Colon (tissue), 2 donors: ENCODE results near the gene SAP130.

Experiments
- FAIRE-seq: peaks from 2 replicates; lab custom pipeline; 2012; peaks lifted over from hg19 to GRCh38; lab: Jason Lieb, UNC
- donor health status: control.
- donor health status: control.

The SAP130 gene

DNA sequence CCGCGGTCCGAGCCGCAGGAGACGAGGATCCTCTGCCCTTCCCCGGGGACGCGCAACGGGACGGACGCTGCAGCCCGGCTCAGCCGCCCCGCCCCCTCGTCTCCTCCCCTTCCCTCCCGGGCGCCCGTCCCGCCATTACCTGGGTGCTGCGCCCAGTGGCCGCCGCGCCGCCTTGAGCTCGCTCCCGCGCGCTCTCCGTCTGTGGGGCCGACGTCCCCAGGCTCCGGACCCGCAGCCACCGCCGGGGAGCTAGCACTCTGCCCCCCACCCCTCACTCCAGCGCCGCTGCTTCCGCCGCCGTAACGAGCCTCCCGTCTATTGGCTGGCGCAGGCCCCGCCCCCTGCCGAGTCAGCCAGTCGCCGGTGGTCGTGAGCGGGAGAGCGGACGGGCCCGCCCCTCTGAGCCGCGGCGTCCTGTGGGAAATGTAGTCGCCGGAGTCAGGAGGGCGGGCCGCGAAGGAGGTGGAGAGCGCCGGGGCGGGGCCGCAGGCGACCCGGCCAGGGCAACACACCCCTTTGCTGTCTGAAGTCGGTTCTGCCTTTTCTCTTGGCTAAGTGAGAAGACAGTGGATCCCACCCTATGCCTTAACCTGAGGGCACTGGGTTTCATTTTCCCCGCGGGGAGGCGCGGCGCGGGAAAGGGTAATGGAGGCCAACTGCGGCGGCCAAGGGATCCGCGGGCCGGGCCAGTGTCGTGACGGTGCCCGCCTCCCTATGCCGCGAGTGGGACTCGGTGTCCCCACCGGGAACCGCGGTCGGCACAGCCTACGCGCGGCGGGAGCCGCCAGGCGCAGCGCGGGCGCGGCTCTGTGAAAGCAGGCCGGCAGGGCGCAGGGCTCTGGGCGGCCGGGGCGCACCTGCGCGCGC lies at the start of gene SAP130:
Gene SAP130, minus strand, starts transcription at position 259 of the 867 bp plus-strand sequence. CDS start 1,767 bp downstream, outside the sequence.
- no peak for FAIRE-seq

DNA sequence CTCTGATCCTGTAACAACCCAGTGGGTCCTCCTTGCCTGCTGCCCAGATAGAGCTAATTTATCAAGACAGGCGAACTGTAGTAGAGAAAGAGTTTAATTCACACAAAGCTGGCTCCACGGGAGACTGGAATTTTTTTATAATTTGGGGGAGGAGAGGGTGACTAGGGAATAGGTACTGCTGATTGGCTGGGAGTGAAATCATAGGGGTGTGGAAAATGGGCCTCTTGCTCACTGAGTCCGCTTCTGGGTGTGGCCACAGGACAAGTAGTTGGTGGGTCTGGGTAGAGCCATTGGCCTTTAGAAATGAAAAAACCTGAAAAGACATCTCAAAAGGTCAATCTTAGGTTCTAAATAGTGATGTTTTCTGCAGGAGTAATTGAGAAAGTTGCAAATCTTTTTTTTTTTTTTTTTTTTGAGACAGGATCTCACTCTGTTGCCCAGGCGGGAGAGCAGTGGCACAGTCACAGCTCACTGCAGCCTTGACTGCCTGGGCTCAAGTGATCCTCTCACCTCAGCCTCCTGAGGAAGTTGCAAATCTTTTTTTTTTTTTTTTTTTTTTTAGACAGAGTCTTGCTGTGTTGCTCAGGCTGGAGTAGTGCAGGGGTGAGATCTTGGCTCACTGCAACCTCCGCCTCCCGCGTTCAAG lies 48.7 kb upstream of the SAP130 start:
- FAIRE-seq, result no peak

DNA sequence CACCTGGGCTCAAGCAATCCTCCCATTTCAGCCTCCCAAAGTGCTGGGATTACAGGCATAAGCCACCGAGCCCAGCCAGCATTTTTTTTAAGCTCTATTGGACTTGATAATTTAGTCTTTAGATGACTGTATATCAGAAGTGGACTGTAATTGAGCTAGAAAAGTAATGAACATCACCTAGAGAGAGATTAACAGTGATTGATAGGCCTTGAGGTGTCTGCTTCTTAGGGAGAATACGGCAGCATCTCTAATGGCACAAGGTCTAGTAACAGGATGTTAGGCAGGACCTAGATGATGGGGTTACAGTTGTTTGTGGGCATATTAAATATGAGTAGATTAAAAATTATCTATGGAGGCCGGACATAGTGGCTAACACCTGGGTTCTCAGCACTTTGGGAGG lies 45.4 kb upstream of the SAP130 start:
- FAIRE-seq, result no peak

DNA sequence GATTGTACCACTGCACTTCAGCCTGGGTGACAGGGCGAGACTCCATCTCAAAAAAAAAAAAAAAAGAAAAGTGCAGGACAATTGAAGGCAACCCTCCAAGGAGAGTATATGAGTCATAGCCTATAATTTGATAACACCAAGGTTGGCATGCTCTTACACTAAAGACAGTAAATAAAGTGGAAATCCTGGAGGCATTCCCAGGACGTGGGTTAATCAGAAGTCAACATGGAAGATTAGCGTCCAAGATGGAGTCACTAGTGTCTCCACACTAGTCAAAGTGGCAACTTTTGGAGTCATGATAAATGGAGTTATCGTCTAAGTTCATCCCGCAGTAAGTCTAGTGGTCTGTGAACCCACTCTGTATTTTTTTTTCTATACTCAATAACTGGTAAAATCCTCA lies 41.9 kb upstream of the SAP130 start:
- FAIRE-seq, result no peak

DNA sequence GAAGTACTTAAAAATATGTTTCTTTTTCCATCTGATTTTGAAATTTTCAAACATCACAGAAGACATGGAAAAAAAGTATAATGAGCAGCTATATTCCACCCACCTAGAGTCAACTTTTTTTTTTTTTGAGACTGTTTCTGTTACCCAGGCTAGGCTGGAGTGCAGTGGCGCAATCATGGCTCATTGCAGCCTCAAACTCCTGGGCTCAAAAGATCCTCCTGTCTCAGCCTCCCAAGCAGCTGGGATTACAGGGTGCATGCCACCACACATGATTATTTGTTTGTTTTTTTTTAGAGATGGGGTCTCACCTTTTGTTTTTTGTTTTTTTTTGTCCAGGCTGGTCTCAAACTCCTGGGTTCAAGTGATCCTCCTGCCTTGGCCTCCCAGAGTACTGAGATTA lies 36.5 kb upstream of the SAP130 start:
- FAIRE-seq, result no peak

DNA sequence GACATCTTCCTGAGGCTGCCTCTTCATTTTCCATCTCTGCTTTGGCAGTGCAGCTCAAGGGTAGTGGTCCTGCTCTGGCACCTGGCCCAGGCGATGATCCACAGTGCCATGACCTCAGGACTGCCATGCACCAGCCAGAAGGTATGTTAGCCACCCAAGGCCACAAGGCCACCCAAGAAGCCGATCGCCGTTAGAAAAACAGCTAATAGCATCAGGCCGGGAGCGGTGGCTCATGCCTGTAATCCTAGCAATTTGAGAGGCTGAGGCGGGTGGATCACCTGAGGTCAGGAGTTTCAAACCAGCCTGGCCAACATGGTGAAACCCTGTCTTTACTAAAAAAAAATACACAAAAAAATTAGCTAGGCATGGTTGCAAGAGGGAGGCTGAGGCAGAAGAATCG lies 34.7 kb upstream of the SAP130 start:
- no peak for FAIRE-seq

DNA sequence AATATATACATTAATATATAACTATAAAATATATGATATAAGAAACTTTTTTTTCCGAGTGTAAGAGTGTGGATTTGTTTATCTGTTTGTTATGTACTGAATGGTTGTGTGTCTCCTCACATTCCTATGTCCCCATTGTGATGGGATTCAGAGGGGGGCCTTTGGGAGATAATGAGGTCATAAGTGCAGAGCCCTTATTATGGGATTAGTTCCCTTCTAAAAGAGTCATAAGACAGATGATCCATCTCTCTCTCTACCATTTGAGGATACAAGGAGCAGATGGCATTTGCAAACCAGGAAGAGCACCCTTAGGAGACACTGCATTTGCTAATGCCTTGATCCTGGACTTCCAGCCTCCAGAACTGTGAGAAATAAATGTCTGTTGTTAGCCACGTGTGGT lies 30.3 kb upstream of the SAP130 start:
- no peak for FAIRE-seq

DNA sequence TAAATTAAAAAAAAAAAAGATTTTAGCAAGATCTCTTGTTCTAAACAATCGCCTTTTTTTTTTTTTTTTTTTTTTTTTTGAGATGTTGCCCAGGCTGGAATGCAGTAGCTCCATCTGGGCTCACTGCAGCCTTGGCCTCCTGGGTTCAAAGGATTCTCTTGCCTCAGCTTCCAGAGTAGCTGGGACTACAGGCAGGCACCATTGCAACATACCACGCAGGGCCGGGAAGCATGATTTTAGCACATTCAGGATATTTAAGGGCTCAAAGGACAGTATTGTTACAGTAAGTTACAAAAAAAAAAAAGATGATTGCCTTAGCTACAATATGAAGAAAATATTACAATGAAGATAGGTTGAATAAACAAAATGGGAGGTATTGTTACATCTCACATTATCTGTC lies 29.5 kb upstream of the SAP130 start:
- no peak for FAIRE-seq

DNA sequence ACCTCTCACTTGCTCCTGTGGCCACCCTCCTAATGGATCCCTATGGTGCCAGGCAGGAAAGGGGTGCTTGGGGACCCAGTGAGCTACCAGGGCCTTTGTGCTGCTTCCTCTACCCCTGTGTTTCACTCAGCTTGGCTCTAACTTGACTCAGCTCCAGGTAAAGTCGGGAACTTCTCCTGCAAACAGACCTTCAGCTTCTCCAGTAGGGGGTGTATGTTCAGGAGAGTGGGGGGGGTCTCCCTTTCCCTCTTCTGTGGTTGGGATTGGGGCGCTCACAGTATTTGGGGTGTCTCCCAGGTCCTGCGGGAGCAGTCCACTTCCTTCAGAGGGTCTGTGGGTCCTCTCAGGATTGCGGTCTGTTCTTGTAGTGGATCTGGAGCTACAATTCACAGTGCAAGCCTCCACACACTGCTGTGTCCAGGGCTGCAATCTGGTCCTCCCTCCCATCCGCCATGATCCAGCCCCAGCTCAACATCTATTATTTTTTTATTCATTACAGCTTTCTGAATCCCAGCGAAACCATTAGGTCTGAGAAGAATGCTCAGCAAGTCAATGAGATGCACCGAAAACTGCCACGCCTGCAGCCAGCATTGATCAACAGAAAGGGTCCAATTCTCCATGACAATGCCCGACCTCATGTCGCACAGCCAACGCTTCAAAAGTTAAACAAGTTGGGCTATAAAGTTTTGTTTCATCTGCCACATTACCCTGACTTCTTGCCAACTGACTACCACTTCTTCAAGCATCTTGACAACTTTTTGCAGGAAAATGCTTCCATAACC lies 26.4 kb upstream of the SAP130 start:
- no peak for FAIRE-seq

DNA sequence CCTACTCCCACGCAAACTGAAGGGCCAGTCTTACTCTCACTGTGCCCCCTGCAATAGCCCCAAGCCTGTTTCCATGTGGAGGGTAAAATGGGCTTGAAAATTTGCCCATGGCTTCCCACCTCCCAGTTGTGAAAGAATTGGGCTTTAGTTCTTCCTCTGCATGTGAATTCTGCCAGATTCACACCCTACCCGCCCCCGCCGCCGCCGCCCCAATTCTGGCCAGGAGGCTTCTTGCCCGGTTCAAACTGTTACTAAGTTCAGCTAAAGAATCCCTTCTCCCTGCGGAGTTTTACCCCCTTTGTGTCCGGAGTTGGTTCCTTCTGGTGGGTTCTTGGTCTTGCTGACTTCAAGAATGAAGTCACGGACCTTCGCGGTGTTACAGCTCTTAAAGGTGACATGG lies 25.5 kb upstream of the SAP130 start:
- FAIRE-seq, result no peak

DNA sequence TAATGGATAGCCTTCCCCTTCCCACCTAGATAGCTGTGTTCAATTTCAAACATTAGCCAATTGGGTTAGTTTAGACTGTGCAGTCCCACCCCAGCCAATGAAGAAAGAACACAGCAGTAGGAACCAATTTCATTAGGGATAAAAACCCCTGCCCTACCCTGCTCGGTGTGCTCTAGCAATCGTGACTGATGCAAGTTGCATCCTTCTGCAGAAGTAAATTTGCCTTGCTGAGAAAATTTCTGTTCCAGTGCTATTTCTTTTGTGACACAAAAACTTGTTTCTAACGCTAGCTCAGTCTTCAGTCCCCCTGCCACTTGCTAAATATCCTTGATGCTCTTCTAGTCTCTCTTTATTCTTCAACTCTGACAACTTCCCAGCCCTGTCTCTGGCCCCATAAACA lies 15.2 kb upstream of the SAP130 start:
- no peak for FAIRE-seq

DNA sequence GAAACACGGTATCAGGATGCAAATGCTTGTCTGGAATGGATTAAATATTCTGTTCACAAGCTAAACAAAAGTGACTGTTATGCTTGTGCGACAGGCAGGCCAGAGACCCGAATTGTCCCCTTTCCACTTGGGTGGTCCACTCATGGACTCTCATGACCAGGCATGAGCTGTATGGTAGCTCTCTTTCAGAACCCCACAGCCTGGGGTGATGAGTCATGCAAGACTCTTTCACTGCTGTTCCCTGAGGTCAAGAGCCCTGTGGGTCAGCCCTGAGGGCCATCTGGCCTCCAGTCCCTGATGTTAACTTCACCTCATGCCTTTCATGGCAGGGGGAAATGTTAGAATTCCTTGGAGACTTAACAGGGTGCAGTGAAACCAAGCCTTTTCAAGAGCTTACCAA lies 13.7 kb upstream of the SAP130 start:
- no peak for FAIRE-seq

DNA sequence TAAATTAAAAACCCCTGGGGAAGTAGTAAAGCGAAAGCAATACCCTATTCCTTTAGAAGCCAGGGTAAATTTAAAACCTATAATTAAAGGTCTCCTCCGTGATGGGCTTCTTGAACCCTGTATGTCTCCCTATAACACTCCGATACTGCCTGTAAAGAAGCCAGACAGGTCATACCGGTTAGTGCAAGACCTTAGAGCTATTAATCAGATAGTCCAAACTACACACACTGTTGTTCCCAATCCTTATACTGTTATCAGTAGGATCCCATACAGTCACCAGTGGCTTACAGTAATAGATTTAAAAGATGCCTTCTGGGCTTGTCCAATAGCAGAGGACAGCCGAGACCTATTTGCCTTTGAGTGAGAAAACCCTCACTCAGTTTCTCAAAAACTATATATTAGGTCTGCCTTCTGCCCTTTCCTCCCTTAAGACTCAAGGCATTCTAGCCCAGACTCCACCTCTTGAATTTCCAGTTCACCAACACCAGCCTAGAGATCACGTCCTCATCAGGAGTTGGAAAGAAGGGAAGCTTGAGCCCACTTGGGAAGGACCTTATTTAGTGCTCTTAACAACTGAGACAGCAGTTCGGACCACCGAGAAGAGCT lies 12.4 kb upstream of the SAP130 start:
- no peak for FAIRE-seq

DNA sequence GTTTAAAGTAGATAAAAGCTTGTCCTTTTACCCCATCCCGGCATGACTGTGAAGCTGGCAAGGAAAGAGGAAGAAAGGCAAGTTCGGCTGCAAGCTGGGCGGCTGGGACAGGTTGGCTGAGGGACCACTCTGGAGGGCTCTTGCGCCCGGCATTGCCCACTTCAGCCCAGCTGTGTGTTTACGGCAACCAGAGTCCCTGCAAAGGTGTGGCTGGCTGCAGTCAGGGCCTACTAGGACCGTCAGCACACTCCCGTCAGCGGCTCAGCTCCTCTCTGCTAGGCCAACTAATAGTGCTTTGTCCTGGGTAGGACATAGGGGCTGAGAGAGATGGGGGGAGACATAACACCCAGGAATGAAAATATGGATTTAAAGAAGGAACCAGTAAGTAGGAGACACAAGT lies 11.7 kb upstream of the SAP130 start:
- no peak for FAIRE-seq

DNA sequence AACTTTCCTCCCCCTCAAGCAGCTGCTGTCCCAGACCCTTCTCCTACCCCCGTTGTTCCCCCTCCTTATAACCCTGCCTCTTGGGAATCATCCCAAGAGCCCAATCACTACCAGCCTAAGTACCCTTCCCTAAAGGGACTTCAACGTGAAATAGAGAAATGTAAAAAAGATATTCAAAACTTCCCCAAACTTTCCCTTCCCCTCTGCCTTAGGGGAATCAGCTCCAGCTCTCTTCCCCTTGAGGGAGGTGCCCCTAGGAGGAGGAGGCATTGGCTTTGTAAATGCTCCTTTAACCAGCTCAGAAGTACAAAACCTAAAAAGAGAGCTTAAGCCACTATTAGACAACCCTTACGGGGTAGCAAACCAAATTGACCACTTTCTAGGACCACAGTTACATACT lies 10.6 kb upstream of the SAP130 start:
- no peak for FAIRE-seq

DNA sequence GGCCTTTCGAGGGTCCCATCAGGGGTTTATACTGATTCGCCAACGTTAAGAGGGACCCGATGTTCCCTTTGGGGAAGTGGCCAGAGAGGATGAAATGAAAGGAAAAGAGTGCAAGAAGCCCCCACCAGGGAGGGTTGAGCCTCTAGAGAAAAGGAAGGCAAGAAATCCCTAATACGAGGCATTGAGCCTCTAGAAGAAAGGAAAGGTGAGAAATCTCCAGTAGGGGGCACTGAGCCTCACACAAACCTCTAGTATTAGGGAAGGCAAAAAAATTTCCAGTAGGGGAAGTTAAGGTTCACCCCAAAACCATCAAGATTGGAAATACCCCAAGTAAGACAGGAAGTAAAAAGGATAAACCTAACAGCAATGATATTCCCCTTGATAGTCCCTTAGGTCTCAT lies 9.8 kb upstream of the SAP130 start:
- FAIRE-seq, result no peak

DNA sequence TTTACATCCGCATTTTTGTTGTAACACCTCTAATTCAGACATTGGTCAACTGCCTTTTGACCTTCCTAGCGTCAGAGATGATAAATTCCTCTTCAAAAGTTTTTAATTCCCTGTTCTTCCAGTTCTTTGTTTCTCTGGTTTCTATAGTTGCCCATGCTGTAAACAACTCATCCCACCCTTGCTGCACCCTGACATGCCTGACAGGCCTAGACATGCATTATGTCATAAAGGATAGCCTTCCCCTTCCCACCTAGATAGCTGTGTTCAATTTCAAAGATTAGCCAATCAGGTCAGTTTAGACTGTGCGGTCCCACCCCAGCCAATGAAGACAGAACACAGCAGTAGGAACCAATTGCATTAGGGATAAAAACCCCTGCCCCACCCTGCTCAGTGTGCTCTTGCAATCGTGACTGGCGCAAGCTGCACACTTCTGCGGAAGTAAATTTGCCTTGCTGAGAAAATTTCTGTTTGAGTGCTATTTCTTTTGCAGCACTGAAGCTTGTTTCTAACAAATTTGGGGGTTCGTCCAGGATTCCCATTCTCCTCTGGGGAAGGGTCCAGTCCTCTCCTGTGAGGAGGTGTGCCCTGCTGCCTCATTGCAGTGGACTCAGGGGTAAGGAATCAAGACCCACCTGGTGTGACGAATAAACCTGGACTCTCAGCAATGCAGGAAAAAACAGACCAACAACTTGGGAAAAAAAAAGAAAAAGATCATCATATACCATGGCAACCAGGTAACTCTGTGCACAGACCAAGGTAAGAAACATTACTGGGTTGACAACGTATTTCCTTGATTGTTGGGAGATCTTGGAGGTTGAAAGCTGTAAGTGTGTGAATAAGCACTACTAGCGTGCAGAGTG lies 9.1 kb upstream of the SAP130 start:
- FAIRE-seq, result no peak

DNA sequence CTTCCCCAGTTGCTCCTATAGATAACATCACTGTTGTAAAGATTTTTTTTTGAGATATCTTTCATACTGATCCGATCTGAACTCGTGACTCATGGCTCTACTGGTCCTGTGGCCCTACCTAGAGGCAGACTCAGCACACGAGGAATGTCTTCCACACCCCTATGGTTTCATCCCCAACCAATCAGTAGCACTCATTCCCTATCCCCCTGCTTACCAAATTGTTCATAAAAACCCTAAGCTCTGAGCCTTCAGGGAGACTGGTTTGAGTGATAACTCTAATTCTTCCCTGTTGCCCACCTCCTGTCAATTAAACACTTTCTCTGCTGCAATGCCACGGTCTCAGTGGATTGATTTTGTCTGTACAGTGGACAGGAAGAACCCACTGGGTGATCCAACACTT lies 4.2 kb upstream of the SAP130 start:
- FAIRE-seq, result no peak

DNA sequence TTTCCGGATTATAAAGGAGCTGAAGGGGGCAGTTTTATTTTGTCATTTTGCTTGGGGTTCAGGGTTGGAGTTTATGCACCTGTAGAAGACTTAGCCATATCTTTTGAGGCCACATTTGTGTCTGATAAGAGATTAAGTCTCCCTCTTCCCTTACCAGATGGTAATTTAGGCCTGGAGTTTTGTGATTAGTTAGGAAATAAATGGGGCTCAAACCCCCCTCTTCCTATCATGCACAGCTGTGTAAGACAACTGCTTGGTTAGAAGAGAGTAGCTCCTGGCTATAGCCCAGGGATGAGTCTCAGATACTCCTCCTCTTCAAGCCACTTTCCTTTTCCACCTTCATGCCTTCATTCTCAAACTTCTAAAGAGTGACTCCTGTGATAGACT lies 802 bp upstream of the SAP130 start:
- FAIRE-seq, result no peak

DNA sequence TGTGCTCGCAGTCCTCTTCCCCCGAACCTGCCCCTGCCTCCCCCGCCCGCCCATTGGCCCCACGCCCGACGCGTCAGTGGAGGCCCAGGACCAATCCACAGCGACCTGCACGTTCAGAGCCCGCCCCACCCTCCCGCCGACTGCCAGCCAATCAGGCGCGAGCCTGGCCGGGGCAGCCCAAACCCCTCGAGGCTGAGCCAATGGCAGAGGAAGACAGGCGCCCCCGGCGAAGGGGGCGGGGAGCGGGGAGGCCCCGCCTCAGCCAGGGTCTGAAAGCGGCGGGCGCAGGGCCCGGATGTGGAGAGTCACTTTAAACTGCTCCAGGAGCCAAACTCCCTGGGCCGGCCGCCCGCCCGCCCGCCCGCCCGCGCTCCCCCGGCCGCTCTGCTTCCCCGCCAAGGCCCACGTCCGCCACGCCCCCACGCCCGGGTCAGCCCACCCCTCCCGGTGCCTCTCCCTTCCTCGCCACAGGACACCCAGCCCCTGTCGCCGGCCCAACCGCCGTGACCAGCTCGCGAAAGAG lies 520 bp downstream of the SAP130 start:
- no peak for FAIRE-seq
